Astrocyte (in vitro differentiated cells and primary cell): ENCODE measurements around the gene ADD1. TPM values are rescaled to one million over a fixed set of nuclear protein-coding genes. Genes with fewer than 3 reads are reported as not detected.

Experiments
- DNase-seq: peaks from one replicate; pipeline ENCODE4 v3.0.0-alpha.2; 2010; ENCODE audit warnings: low read depth
- FAIRE-seq: peaks from 2 replicates; lab custom pipeline; 2011; peaks lifted over from hg19 to GRCh38; lab: Jason Lieb, UNC
- H2AFZ ChIP-seq: 2 replicates; pipeline ENCODE4 v1.6.0; 2012; ENCODE audit warnings: low read depth, low read length, inconsistent platforms
- H3K27ac ChIP-seq: 2 replicates; pipeline ENCODE4 v1.5.1; 2011; ENCODE audit warnings: low read depth, low read length, inconsistent platforms
- H3K27me3 ChIP-seq: 2 replicates; pipeline ENCODE4 v1.6.0; 2011; ENCODE audit warnings: low read length, inconsistent platforms; ENCODE audit not compliant: insufficient read depth
- H3K36me3 ChIP-seq: 2 replicates; pipeline ENCODE4 v1.5.1; 2011; ENCODE audit warnings: low read length, inconsistent platforms; ENCODE audit not compliant: insufficient read depth
- H3K4me1 ChIP-seq: 2 replicates; pipeline ENCODE4 v1.5.1; 2011; ENCODE audit warnings: low read length, inconsistent platforms; ENCODE audit not compliant: insufficient read depth
- H3K4me2 ChIP-seq: 2 replicates; pipeline ENCODE4 v1.6.0; 2012; ENCODE audit warnings: low read length, inconsistent platforms
- H3K4me3 ChIP-seq: 2 replicates; pipeline ENCODE4 v1.5.1; 2011; ENCODE audit warnings: low read depth, mild to moderate bottlenecking, low read length, inconsistent platforms; ENCODE audit not compliant: insufficient read depth
- H3K79me2 ChIP-seq: 2 replicates; pipeline ENCODE4 v1.6.0; 2012; ENCODE audit warnings: mild to moderate bottlenecking, low read length, inconsistent platforms; ENCODE audit not compliant: insufficient read depth
- H3K9ac ChIP-seq: 2 replicates; pipeline ENCODE4 v1.6.0; 2012; ENCODE audit warnings: mild to moderate bottlenecking, low read length, inconsistent platforms
- H3K9me3 ChIP-seq: 2 replicates; pipeline ENCODE4 v1.5.1; 2012; ENCODE audit warnings: low read depth, mild to moderate bottlenecking, low read length, inconsistent platforms; ENCODE audit not compliant: insufficient read depth
- H4K20me1 ChIP-seq: 2 replicates; pipeline ENCODE4 v1.6.0; 2012; ENCODE audit warnings: low read length, inconsistent platforms; ENCODE audit not compliant: insufficient read depth
- H3K27ac Mint-ChIP-seq: one replicate; pipeline ENCODE4 v1.8.0; 2021; ENCODE audit warnings: mild to moderate bottlenecking, mixed read lengths; ENCODE audit not compliant: unreplicated experiment
- H3K27me3 Mint-ChIP-seq: one replicate; pipeline ENCODE4 v1.8.0; 2021; ENCODE audit warnings: low read depth, mixed read lengths; ENCODE audit not compliant: unreplicated experiment
- H3K36me3 Mint-ChIP-seq: one replicate; pipeline ENCODE4 v1.8.0; 2021; ENCODE audit warnings: low read depth, mixed read lengths; ENCODE audit not compliant: unreplicated experiment
- H3K4me1 Mint-ChIP-seq: one replicate; pipeline ENCODE4 v1.8.0; 2021; ENCODE audit warnings: low read depth, mixed read lengths; ENCODE audit not compliant: unreplicated experiment
- H3K4me3 Mint-ChIP-seq: one replicate; pipeline ENCODE4 v1.8.0; 2021; ENCODE audit warnings: mild to moderate bottlenecking, moderate library complexity, mixed read lengths; ENCODE audit not compliant: unreplicated experiment
- H3K9me3 Mint-ChIP-seq: one replicate; pipeline ENCODE4 v1.8.0; 2021; ENCODE audit warnings: mild to moderate bottlenecking, mixed read lengths; ENCODE audit not compliant: unreplicated experiment
- EZH2 ChIP-seq: IDR thresholded peaks from 2 replicates; pipeline ENCODE4 v1.6.1; 2012; ENCODE audit warnings: mild to moderate bottlenecking, low read length, inconsistent platforms; ENCODE audit not compliant: insufficient read depth
- total RNA-seq: library from RNA; stranded (reverse); gene quantifications from 2 replicates; pipeline ENCODE4 v1.2.1, GENCODE V29; 2021
- TF ChIP-seq, protein P1 (sequence below): IDR thresholded peaks from 2 replicates; pipeline ENCODE4 v1.5.1; 2011; ENCODE audit warnings: low read depth, mild to moderate bottlenecking, inconsistent platforms, low read length, moderate library complexity; ENCODE audit not compliant: insufficient read depth

ADD1 gene
- total RNA-seq, 1 donor from 2014 or later: 280 TPM

DNA sequence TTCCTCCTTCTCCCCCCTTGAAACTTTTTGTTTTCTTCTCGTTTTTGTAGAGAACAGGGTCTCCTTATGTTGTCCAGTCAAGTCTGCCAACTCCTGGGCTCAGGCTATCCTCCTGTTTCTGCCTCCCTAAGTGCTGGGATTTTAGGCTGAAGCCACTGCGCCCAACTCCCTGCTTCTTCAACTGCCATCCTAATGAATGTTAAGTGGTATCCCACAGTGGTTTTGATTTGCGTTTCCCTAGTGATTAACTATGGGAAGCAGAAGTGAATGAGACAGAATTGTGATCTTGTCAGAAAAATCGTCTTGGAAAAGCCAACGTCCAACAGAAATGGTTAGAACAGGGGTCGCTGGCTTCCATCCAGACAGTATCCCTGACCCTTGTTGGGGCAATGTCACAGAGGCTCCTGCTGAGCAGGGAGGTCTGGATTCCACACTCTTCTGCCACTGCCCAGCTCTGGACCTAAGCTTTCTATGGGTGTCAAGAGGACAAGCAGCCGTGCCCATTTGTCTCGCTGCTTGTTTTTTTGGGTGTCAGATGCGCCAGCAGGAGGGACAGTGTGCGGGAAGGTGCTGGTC lies 869 bp upstream of the ADD1 start:
- TF ChIP-seq, protein P1, sequence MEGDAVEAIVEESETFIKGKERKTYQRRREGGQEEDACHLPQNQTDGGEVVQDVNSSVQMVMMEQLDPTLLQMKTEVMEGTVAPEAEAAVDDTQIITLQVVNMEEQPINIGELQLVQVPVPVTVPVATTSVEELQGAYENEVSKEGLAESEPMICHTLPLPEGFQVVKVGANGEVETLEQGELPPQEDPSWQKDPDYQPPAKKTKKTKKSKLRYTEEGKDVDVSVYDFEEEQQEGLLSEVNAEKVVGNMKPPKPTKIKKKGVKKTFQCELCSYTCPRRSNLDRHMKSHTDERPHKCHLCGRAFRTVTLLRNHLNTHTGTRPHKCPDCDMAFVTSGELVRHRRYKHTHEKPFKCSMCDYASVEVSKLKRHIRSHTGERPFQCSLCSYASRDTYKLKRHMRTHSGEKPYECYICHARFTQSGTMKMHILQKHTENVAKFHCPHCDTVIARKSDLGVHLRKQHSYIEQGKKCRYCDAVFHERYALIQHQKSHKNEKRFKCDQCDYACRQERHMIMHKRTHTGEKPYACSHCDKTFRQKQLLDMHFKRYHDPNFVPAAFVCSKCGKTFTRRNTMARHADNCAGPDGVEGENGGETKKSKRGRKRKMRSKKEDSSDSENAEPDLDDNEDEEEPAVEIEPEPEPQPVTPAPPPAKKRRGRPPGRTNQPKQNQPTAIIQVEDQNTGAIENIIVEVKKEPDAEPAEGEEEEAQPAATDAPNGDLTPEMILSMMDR: no peak
- TF ChIP-seq EZH2: no peak
- H3K9me3 Mint-ChIP-seq: no peaks in the 10 kb centered on the region
- H3K4me2 ChIP-seq: peak overlapping the region; percentile 94
- H3K79me2 ChIP-seq: peaks cover 49% of the 10 kb centered on the region
- H3K4me1 ChIP-seq: peaks cover 12% of the 10 kb centered on the region
- peak overlapping the region; percentile 63 for H3K27ac ChIP-seq
- H3K9ac ChIP-seq: peak overlapping the region; percentile 92
- H3K27me3 ChIP-seq: no peaks in the 10 kb centered on the region
- H3K36me3 Mint-ChIP-seq: peaks cover 6% of the 10 kb centered on the region
- H3K4me1 Mint-ChIP-seq: peaks cover 18% of the 10 kb centered on the region
- H3K9me3 ChIP-seq: no peaks in the 10 kb centered on the region
- peak overlapping the region; percentile 68 for H3K4me3 ChIP-seq
- H3K27me3 Mint-ChIP-seq: no peaks in the 10 kb centered on the region
- DNase-seq (no peak), FAIRE-seq (no peak)
- no peaks in the 10 kb centered on the region for H3K36me3 ChIP-seq
- peak overlapping the region; percentile 83 for H2AFZ ChIP-seq
- peaks cover 35% of the 10 kb centered on the region for H4K20me1 ChIP-seq
- peak overlapping the region; percentile 67 for H3K4me3 Mint-ChIP-seq
- H3K27ac Mint-ChIP-seq: peak overlapping the region; percentile 82

DNA sequence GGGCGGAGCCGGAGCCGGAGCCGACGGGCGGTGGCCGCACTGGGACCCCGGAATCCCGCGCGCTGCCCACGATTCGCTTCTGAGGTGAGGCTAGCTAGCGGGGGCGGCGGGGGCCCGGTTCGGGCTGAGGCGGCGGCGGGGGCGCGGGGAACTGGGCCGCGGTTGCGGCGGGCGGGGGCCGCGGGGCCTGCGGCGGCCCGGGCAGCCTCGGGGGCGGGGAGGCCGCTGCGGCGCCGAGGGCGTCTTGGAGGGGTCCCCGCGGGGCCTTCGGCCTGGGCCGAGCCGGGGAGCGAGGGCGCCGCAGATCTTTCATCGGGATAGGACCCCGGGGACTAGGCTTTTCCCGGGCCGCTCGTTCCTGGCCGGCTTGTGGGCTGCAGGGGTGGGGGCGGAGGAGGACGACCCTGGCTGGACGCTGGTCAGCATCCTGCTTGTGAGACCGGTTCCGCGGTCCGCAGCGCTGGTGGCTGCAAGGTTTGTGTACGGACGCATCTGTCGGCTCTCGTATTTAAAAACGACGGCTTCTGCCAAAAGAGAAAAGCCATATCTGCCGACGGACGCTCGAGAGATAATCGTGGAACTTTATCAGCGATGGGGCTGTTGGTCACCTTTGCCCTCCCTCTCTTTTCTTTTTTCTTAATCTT lies 419 bp downstream of the ADD1 start:
- H3K9ac ChIP-seq: peak overlapping the region; percentile 92
- no peak for FAIRE-seq
- peak overlapping the region; percentile 94 for H3K4me2 ChIP-seq
- H3K79me2 ChIP-seq: peaks cover 62% of the 10 kb centered on the region
- peak overlapping the region; percentile 50 for H2AFZ ChIP-seq
- no peaks in the 10 kb centered on the region for H3K27me3 Mint-ChIP-seq
- peak overlapping the region; percentile 70 for H3K27ac ChIP-seq
- DNase-seq: no peak
- H3K4me1 ChIP-seq: peaks cover 10% of the 10 kb centered on the region
- peak overlapping the region; percentile 96 for H3K4me3 Mint-ChIP-seq
- H3K36me3 Mint-ChIP-seq: peaks cover 5% of the 10 kb centered on the region
- H3K4me3 ChIP-seq: peak overlapping the region; percentile 90
- peak overlapping the region; percentile 78 for H3K27ac Mint-ChIP-seq
- TF ChIP-seq, protein P1: no peak
- no peak for TF ChIP-seq EZH2
- no peaks in the 10 kb centered on the region for H3K27me3 ChIP-seq
- H3K4me1 Mint-ChIP-seq: peaks cover 20% of the 10 kb centered on the region
- H3K9me3 ChIP-seq: no peaks in the 10 kb centered on the region
- H3K36me3 ChIP-seq: no peaks in the 10 kb centered on the region
- no peaks in the 10 kb centered on the region for H3K9me3 Mint-ChIP-seq
- peaks cover 47% of the 10 kb centered on the region for H4K20me1 ChIP-seq

GRCh38 chr4:2846172-2846571 lies 2.5 kb downstream of the ADD1 start:
- FAIRE-seq: no peak
- H3K4me1 Mint-ChIP-seq: peaks cover 31% of the 10 kb centered on the region
- Histone ChIP-seq H3K9me3 (no peaks in the 10 kb centered on the region), H3K4me2 (no peak overlapping the region), H3K4me3 (no peak overlapping the region), H4K20me1 (peaks cover 65% of the 10 kb centered on the region), H2AFZ (no peak overlapping the region), H3K79me2 (peaks cover 81% of the 10 kb centered on the region), H3K27me3 (no peaks in the 10 kb centered on the region), H3K36me3 (no peaks in the 10 kb centered on the region), H3K4me1 (peaks cover 10% of the 10 kb centered on the region), H3K27ac (no peak overlapping the region), H3K9ac (no peak overlapping the region)
- H3K27ac Mint-ChIP-seq: no peak overlapping the region
- no peaks in the 10 kb centered on the region for H3K9me3 Mint-ChIP-seq
- no peak for DNase-seq
- no peaks in the 10 kb centered on the region for H3K27me3 Mint-ChIP-seq
- peaks cover 2% of the 10 kb centered on the region for H3K36me3 Mint-ChIP-seq
- TF ChIP-seq EZH2: no peak
- TF ChIP-seq, protein P1: no peak
- peak overlapping the region; percentile 96 for H3K4me3 Mint-ChIP-seq
